OCI-LY1 (cell line): ENCODE data around the gene FANCC.
A peak's percentile ranks its signal among the peaks of the same experiment; 100 is the strongest.

Experiments
- H2AFZ ChIP-seq: fragments of 200-600 bp; sonication (generic), shearing (Covaris generic); 2 replicates; pipeline ENCODE4 v1.6.0; 2014; ENCODE audit warnings: antibody characterized with exemption, mild to moderate bottlenecking, low read length
- H3F3A ChIP-seq: fragments of 200-600 bp; sonication (generic), shearing (Covaris generic); 2 replicates; pipeline ENCODE4 v1.6.0; 2014; ENCODE audit warnings: mild to moderate bottlenecking, antibody characterized with exemption, low read length, moderate library complexity; ENCODE audit not compliant: insufficient read depth
- H3K27ac ChIP-seq: fragments of 200-600 bp; sonication (generic); 2 replicates; pipeline ENCODE4 v1.5.1; 2014; ENCODE audit warnings: low read length, mixed run types, mild to moderate bottlenecking, low read depth; ENCODE audit not compliant: poor library complexity, severe bottlenecking
- H3K27me3 ChIP-seq: fragments of 200-600 bp; sonication (generic); 2 replicates; pipeline ENCODE4 v1.6.0; 2014; ENCODE audit warnings: antibody characterized with exemption, mild to moderate bottlenecking, low read length, moderate library complexity; ENCODE audit not compliant: insufficient read depth
- H3K36me3 ChIP-seq: fragments of 200-600 bp; sonication (generic); 2 replicates; pipeline ENCODE4 v1.6.1; 2014; ENCODE audit warnings: mild to moderate bottlenecking, antibody characterized with exemption, low read length, moderate library complexity, mixed read lengths; ENCODE audit not compliant: insufficient read depth
- H3K4me1 ChIP-seq: fragments of 200-600 bp; sonication (generic); 2 replicates; pipeline ENCODE4 v1.5.1; 2014; ENCODE audit warnings: mild to moderate bottlenecking, low read length, moderate library complexity; ENCODE audit not compliant: insufficient read depth, severe bottlenecking
- H3K4me2 ChIP-seq: fragments of 200-600 bp; sonication (generic), shearing (Covaris generic); 2 replicates; pipeline ENCODE4 v1.6.1; 2014; ENCODE audit warnings: low read length
- H3K4me3 ChIP-seq: fragments of 200-600 bp; sonication (generic); 2 replicates; pipeline ENCODE4 v1.5.1; 2014; ENCODE audit warnings: low read length, low read depth, mild to moderate bottlenecking, mixed read lengths; ENCODE audit not compliant: poor library complexity, severe bottlenecking
- H3K79me2 ChIP-seq: fragments of 200-600 bp; shearing (Covaris generic); 2 replicates; pipeline ENCODE4 v1.6.1; 2016; ENCODE audit warnings: mixed run types, low read length, mixed read lengths; ENCODE audit not compliant: insufficient read depth
- H3K9ac ChIP-seq: fragments of 200-600 bp; sonication (generic), shearing (Covaris generic); 2 replicates; pipeline ENCODE4 v1.6.1; 2014; ENCODE audit warnings: mild to moderate bottlenecking, low read length, mixed read lengths
- H3K9me2 ChIP-seq: fragments of 200-600 bp; sonication (generic), shearing (Covaris generic); 2 replicates; pipeline ENCODE4 v1.6.1; 2014; ENCODE audit warnings: low read depth, mild to moderate bottlenecking, low read length, mixed read lengths
- H3K9me3 ChIP-seq: fragments of 200-600 bp; shearing (Covaris generic); 2 replicates; pipeline ENCODE4 v1.6.1; 2014; ENCODE audit warnings: low read length, mixed read lengths
- H4K20me1 ChIP-seq: fragments of 200-600 bp; sonication (generic), shearing (Covaris generic); 2 replicates; pipeline ENCODE4 v1.6.0; 2016; ENCODE audit warnings: mild to moderate bottlenecking, low read length; ENCODE audit not compliant: insufficient read depth
- EZH2 ChIP-seq: fragments of 200-600 bp; sonication (generic), shearing (Covaris generic); IDR thresholded peaks from 2 replicates; pipeline ENCODE4 v1.8.0; 2017; ENCODE audit warnings: borderline replicate concordance, mixed run types, mild to moderate bottlenecking, antibody characterized with exemption, low read length, moderate library complexity, mixed read lengths
- TF ChIP-seq, protein P1 (sequence below): fragments of 200-600 bp; sonication (generic), shearing (Covaris generic); IDR thresholded peaks from 2 replicates; pipeline ENCODE4 v1.5.1; 2017; ENCODE audit warnings: mild to moderate bottlenecking, antibody characterized with exemption, low read length, moderate library complexity, mixed read lengths

The FANCC gene

DNA sequence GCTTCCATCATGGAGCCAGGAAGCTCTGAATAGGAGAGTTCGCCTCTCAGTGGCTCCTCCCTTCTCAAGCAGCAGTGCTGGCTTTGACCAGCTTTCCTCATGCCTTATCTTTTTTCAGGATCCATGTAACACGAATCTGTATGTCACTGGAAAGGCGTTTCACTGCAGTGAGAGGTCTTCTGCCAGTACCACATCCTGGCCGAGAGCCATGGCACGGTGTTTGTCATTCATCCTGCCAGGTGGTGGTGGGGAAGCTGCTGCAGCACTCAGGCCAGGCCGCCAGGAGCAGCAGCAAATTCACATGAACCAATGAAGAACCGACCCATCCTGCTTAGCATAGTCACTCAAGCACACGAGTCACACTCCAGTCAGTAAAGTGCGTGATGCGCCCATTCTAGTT is 179.0 kb downstream of the FANCC start:
- H3K4me2 ChIP-seq = peak overlapping the region; percentile 47; the same call in 1 of the 2 replicates
- H3K27me3 ChIP-seq = no peaks in the 10 kb centered on the region
- peak overlapping the region; percentile 24 for H3K4me3 ChIP-seq
- H3K36me3 ChIP-seq = no peaks in the 10 kb centered on the region
- no peaks in the 10 kb centered on the region for H4K20me1 ChIP-seq
- H3K4me1 ChIP-seq = peaks cover 30% of the 10 kb centered on the region
- no peaks in the 10 kb centered on the region for H3K9me3 ChIP-seq
- H3K9ac ChIP-seq = no peak overlapping the region; the same call in 1 of the 2 replicates
- no peaks in the 10 kb centered on the region for H3F3A ChIP-seq
- no peaks in the 10 kb centered on the region for H3K79me2 ChIP-seq
- no peak overlapping the region for H2AFZ ChIP-seq
- peak overlapping the region; percentile 81 for H3K27ac ChIP-seq
- no peaks in the 10 kb centered on the region for H3K9me2 ChIP-seq
- no peak for TF ChIP-seq EZH2
- TF ChIP-seq, protein P1, sequence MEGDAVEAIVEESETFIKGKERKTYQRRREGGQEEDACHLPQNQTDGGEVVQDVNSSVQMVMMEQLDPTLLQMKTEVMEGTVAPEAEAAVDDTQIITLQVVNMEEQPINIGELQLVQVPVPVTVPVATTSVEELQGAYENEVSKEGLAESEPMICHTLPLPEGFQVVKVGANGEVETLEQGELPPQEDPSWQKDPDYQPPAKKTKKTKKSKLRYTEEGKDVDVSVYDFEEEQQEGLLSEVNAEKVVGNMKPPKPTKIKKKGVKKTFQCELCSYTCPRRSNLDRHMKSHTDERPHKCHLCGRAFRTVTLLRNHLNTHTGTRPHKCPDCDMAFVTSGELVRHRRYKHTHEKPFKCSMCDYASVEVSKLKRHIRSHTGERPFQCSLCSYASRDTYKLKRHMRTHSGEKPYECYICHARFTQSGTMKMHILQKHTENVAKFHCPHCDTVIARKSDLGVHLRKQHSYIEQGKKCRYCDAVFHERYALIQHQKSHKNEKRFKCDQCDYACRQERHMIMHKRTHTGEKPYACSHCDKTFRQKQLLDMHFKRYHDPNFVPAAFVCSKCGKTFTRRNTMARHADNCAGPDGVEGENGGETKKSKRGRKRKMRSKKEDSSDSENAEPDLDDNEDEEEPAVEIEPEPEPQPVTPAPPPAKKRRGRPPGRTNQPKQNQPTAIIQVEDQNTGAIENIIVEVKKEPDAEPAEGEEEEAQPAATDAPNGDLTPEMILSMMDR = no peak

DNA sequence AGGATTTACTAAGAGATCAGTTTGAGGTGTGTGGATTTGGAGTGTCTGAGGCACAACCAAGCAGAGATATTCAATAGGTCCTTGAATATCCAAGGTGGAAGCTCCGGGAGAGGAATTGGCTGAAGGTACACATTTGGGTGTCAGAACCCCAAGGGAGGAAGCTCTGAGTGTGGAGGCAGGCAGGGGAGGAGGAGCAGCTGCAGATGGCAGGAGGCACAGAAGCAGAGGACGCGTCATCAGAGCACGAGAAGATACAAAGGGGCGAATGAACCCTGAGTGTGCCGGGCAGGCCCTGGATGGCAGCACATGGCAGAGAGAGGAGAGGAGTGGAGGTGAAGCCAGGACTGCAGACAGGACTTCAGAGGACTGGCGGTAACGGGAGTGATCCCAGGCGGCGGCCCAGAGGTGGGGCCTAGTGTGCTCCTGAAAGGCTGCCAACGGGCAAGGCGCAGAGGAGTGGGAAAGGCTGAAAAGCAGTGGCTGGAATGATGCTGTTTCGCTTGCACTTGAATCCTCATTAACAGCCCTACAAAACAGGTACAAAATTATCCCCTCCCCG is 179.8 kb downstream of the FANCC start:
- Histone ChIP-seq H3K27me3 (no peaks in the 10 kb centered on the region), H3K4me3 (no peak overlapping the region), H3K79me2 (no peaks in the 10 kb centered on the region), H3K9me3 (no peaks in the 10 kb centered on the region), H4K20me1 (no peaks in the 10 kb centered on the region), H3K4me2 (no peak overlapping the region), H3K4me1 (peaks cover 30% of the 10 kb centered on the region), H3K9ac (no peak overlapping the region), H3K27ac (peak overlapping the region; percentile 81), H3F3A (no peaks in the 10 kb centered on the region; the same call in 1 of the 2 replicates), H2AFZ (no peak overlapping the region), H3K36me3 (no peaks in the 10 kb centered on the region), H3K9me2 (no peaks in the 10 kb centered on the region)
- TF ChIP-seq, protein P1 = no peak
- TF ChIP-seq EZH2 = no peak

DNA sequence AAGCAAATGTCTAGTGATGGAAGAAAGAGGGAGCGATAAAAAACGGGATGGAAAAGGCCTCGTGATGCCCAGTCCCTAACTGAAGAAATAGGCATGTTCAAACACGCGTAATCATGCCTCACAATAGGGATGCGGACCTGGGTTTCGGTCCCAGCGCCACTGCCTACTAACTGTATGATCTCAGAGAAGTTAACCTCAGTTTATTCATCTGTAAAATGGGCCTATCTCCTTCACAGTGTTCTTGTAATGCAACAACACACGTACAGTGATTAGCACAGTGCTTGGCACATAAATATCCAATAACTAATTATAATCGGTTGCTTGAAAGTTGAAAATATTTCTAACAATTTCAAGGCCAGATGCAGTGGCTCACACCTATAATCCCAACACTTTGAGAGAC is 181.8 kb downstream of the FANCC start:
- Histone ChIP-seq H3K79me2 (no peaks in the 10 kb centered on the region), H3F3A (no peaks in the 10 kb centered on the region; the same call in 1 of the 2 replicates), H3K9me2 (no peaks in the 10 kb centered on the region), H3K27me3 (no peaks in the 10 kb centered on the region), H3K27ac (no peak overlapping the region), H3K36me3 (no peaks in the 10 kb centered on the region), H3K4me2 (no peak overlapping the region), H4K20me1 (no peaks in the 10 kb centered on the region), H3K9ac (no peak overlapping the region), H2AFZ (no peak overlapping the region), H3K4me1 (peaks cover 26% of the 10 kb centered on the region), H3K9me3 (no peaks in the 10 kb centered on the region), H3K4me3 (no peak overlapping the region)
- TF ChIP-seq EZH2 = no peak
- TF ChIP-seq, protein P1 = no peak
